ENCODE data around the gene KIRREL3.

GRCh38 chr11:126444072-126444471 is 556.5 kb downstream of the KIRREL3 start:
- TF ChIP-seq CTCF (IDR thresholded peaks at IDR 0.05) (no peak), POLR2A (IDR thresholded peaks at IDR 0.05) (no peak)

Data from esophagus squamous epithelium (tissue), 4 donors.